GM19463 (cell line): ENCODE measurements around the gene RPH3AL.
"Not testable (repeated sequence)": the region's sequence is repeated elsewhere in the genome, so short reads cannot be mapped to it uniquely, and the experiment has no call there.

Source experiments
- ATAC-seq: cut with Tn5 transposase; IDR thresholded peaks from one replicate; pipeline ENCODE4 v1.9.1; 2021; ENCODE audit warnings: mild to moderate bottlenecking, moderate library complexity; ENCODE audit not compliant: unreplicated experiment

The RPH3AL gene

GRCh38 chr17:227946-228615 lies 124.5 kb downstream of the RPH3AL start:
- no peak for ATAC-seq

GRCh38 chr17:227078-227945 lies 125.3 kb downstream of the RPH3AL start:
- no peak for ATAC-seq

GRCh38 chr17:226108-227077 lies 126.2 kb downstream of the RPH3AL start:
- ATAC-seq, result no peak

- no peak for ATAC-seq
Measured at GRCh38 chr17:225551-225950, 127.1 kb downstream of the RPH3AL start.

- ATAC-seq, result not testable (repeated sequence)
Measured at GRCh38 chr17:224576-224975, 128.0 kb downstream of the RPH3AL start.

- ATAC-seq, result no peak
Measured at GRCh38 chr17:223723-224471, 128.7 kb downstream of the RPH3AL start.

- no peak for ATAC-seq
Measured at GRCh38 chr17:222172-222571, 130.4 kb downstream of the RPH3AL start.

- ATAC-seq, result no peak
Measured at GRCh38 chr17:219696-220095, 132.9 kb downstream of the RPH3AL start.

GRCh38 chr17:218432-219110 lies 134.0 kb downstream of the RPH3AL start:
- no peak for ATAC-seq

- ATAC-seq, result no peak
Measured at GRCh38 chr17:216625-217024, 136.0 kb downstream of the RPH3AL start.

- not testable (repeated sequence) for ATAC-seq
Measured at GRCh38 chr17:215563-216478, 136.8 kb downstream of the RPH3AL start.

- no peak for ATAC-seq
Measured at GRCh38 chr17:214881-215331, 137.7 kb downstream of the RPH3AL start.

GRCh38 chr17:213286-214105 lies 139.1 kb downstream of the RPH3AL start:
- no peak for ATAC-seq

- ATAC-seq, result no peak
Measured at GRCh38 chr17:210402-210801, 142.2 kb downstream of the RPH3AL start.

- no peak for ATAC-seq
Measured at GRCh38 chr17:208429-208828, 144.2 kb downstream of the RPH3AL start.

- ATAC-seq, result no peak
Measured at GRCh38 chr17:207775-208174, 144.8 kb downstream of the RPH3AL start.

GRCh38 chr17:206941-207560 lies 145.6 kb downstream of the RPH3AL start:
- no peak for ATAC-seq
